Measurements from ENCODE around the gene SETD1A. TPM values are rescaled to one million over a fixed set of nuclear protein-coding genes. Genes with fewer than 3 reads are reported as not detected.

The SETD1A gene
- total and polyA plus RNA-seq, 9 of the 15 experiments (the other 6 are each of a cell fraction or from before 2014, with no cell fraction given) = 0.08 to 36.0 (median 4.2) TPM

DNA sequence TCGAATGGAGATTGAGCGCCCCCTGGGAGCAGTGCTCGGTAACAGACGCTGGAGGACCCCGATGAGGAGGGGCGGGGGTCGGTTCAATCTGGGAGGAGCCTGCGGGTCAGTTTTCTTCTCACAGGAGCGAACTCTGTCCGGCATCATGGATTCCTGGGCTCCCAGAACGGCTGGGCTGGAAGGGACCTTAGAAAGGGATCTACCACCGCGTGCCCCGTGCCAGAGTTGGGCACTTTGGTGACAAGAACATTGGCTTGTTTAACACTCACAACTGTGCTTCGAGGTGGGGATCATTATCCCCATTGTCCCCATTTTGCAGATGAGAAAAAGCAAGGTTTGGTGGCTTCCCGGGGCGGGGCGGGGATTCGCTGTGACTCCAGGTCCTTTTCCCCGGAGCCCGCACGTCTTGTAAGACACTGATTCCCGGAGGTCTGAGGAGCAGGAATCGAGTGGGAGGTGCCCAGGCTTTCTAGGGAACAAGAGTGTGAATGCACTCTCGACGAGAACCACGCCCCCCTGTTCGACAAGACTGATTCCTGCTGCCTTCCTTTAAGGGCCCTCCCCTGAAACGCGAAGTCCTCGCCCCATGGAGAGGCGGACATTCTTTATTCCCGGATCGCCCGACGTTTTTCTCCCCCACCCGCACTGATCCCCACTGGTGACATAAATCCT lies 35.7 kb upstream of the SETD1A start (continued):
- TF ChIP-seq, protein P1, sequence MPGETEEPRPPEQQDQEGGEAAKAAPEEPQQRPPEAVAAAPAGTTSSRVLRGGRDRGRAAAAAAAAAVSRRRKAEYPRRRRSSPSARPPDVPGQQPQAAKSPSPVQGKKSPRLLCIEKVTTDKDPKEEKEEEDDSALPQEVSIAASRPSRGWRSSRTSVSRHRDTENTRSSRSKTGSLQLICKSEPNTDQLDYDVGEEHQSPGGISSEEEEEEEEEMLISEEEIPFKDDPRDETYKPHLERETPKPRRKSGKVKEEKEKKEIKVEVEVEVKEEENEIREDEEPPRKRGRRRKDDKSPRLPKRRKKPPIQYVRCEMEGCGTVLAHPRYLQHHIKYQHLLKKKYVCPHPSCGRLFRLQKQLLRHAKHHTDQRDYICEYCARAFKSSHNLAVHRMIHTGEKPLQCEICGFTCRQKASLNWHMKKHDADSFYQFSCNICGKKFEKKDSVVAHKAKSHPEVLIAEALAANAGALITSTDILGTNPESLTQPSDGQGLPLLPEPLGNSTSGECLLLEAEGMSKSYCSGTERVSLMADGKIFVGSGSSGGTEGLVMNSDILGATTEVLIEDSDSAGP (CRISPR knock-in tag; IDR thresholded peaks at IDR 0.05) = 0 out of 2 replicates have a peak, but pooled peaks have one; percentile 65
- TF ChIP-seq TARDBP (IDR thresholded peaks at IDR 0.05) = no peak
- peak; percentile 91 for TF ChIP-seq SMARCA5 (IDR thresholded peaks at IDR 0.05)
- no peak for TF ChIP-seq FOXA1 (IDR thresholded peaks at IDR 0.05; ENCODE audit: borderline replicate concordance)
- TF ChIP-seq, protein P2, sequence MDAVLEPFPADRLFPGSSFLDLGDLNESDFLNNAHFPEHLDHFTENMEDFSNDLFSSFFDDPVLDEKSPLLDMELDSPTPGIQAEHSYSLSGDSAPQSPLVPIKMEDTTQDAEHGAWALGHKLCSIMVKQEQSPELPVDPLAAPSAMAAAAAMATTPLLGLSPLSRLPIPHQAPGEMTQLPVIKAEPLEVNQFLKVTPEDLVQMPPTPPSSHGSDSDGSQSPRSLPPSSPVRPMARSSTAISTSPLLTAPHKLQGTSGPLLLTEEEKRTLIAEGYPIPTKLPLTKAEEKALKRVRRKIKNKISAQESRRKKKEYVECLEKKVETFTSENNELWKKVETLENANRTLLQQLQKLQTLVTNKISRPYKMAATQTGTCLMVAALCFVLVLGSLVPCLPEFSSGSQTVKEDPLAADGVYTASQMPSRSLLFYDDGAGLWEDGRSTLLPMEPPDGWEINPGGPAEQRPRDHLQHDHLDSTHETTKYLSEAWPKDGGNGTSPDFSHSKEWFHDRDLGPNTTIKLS (IDR thresholded peaks at IDR 0.05; ENCODE audit: borderline replicate concordance, low read depth) = no peak
- no peak for TF ChIP-seq PYGO2 (tag; IDR thresholded peaks at IDR 0.05)
- TF ChIP-seq MBD2 (IDR thresholded peaks at IDR 0.05; ENCODE audit: borderline replicate concordance, low read depth) = no peak
- no peak for TF ChIP-seq PCBP2 (IDR thresholded peaks at IDR 0.05; ENCODE audit: low read depth, low read length, poor library complexity, severe bottlenecking)
- no peak for TF ChIP-seq CEBPG (CRISPR knock-in tag; IDR thresholded peaks at IDR 0.05)
- no peak for TF ChIP-seq CEBPG (tag; conservative IDR thresholded peaks at IDR 0.05 in 1 of 2, IDR thresholded peaks at IDR 0.05 in 1 of 2)
- TF ChIP-seq HMG20A (CRISPR knock-in tag; conservative IDR thresholded peaks at IDR 0.05) = no peak
- TF ChIP-seq ZNF586 (CRISPR knock-in tag; conservative IDR thresholded peaks at IDR 0.05) = no peak
- TF ChIP-seq, protein P3, sequence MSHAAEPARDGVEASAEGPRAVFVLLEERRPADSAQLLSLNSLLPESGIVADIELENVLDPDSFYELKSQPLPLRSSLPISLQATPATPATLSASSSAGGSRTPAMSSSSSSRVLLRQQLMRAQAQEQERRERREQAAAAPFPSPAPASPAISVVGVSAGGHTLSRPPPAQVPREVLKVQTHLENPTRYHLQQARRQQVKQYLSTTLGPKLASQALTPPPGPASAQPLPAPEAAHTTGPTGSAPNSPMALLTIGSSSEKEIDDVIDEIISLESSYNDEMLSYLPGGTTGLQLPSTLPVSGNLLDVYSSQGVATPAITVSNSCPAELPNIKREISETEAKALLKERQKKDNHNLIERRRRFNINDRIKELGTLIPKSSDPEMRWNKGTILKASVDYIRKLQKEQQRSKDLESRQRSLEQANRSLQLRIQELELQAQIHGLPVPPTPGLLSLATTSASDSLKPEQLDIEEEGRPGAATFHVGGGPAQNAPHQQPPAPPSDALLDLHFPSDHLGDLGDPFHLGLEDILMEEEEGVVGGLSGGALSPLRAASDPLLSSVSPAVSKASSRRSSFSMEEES (CRISPR knock-in tag; IDR thresholded peaks at IDR 0.05) = no peak
- no peak for TF ChIP-seq TAF7 (tag; IDR thresholded peaks at IDR 0.05)
- TF ChIP-seq ZNF133 (CRISPR knock-in tag; IDR thresholded peaks at IDR 0.05) = no peak
- no peak for TF ChIP-seq MXI1 (IDR thresholded peaks at IDR 0.05; ENCODE audit: low read depth, low read length)
- TF ChIP-seq, protein P4, sequence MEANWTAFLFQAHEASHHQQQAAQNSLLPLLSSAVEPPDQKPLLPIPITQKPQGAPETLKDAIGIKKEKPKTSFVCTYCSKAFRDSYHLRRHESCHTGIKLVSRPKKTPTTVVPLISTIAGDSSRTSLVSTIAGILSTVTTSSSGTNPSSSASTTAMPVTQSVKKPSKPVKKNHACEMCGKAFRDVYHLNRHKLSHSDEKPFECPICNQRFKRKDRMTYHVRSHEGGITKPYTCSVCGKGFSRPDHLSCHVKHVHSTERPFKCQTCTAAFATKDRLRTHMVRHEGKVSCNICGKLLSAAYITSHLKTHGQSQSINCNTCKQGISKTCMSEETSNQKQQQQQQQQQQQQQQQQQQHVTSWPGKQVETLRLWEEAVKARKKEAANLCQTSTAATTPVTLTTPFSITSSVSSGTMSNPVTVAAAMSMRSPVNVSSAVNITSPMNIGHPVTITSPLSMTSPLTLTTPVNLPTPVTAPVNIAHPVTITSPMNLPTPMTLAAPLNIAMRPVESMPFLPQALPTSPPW (CRISPR knock-in tag; IDR thresholded peaks at IDR 0.05) = peak; percentile 82
- no peak for TF ChIP-seq MTA2 (IDR thresholded peaks at IDR 0.05; ENCODE audit: low read depth)
- TF ChIP-seq NCOA2 (IDR thresholded peaks at IDR 0.05; ENCODE audit: partially characterized antibody in 2 of 2) = no peak
